Prostate gland (tissue), 2 donors: ENCODE measurements around the gene NOS1AP. TPM values are rescaled to one million over a fixed set of nuclear protein-coding genes. Genes with fewer than 3 reads are reported as not detected.

Experiments used
- DNase-seq: peaks from one replicate; pipeline ENCODE4 v3.0.0-alpha.2; 2019; ENCODE audit warnings: low spot score
- H3K27ac ChIP-seq, 2 donors: fragments of 200-600 bp; sonication (generic); 2 replicates each; pipeline ENCODE4 v1.5.1; 2017 to 2019
- H3K27me3 ChIP-seq: fragments of 200-600 bp; sonication (generic); replicated peaks from 2 replicates; pipeline ENCODE4 v1.5.1; 2019; ENCODE audit not compliant: insufficient read depth
- H3K36me3 ChIP-seq, 2 donors: fragments of 200-600 bp; sonication (generic); 1 replicate in 1 of 2; 2 replicates in 1 of 2; pipeline versions ENCODE4 v1.5.1 to v1.8.1; 2017 to 2019
- H3K4me1 ChIP-seq: fragments of 200-600 bp; sonication (generic); replicated peaks from 2 replicates; pipeline ENCODE4 v1.5.1; 2019
- H3K4me3 ChIP-seq, 2 donors: fragments of 200-600 bp; sonication (generic); 2 replicates each; pipeline ENCODE4 v1.5.1; 2017 to 2019
- H3K9me3 ChIP-seq: fragments of 200-600 bp; sonication (generic); 2 replicates; pipeline ENCODE4 v1.5.1; 2017
- CTCF ChIP-seq, 4 experiments: fragments of 200-600 bp in 2 of 4; fragments of 450-650 bp in 2 of 4; sonication (generic) in 2 of 4; IDR thresholded peaks; 1 replicate in 3 of 4; 2 replicates in 1 of 4; pipeline ENCODE4 v1.5.1; 2016 to 2019; ENCODE audit warnings: antibody characterized with exemption in 4 of 4, mild to moderate bottlenecking in 2 of 4, moderate library complexity in 2 of 4
- POLR2A ChIP-seq: fragments of 450-650 bp; IDR thresholded peaks from one replicate; pipeline ENCODE4 v1.6.1; 2016; ENCODE audit warnings: antibody characterized with exemption, mild to moderate bottlenecking
- POLR2AphosphoS5 ChIP-seq: sonication (generic); formaldehyde crosslinking; IDR thresholded peaks from one replicate; pipeline ENCODE4 v1.6.1; 2017; ENCODE audit warnings: antibody characterized with exemption
- WGBS: methylation state at CpG from one replicate; pipeline ENCODE4 v1.1.5; 2018; 5-methylcytosine and 5-hydroxymethylcytosine counted together
- intact Hi-C: fragments of 100-400 bp; cut with DNase I; formaldehyde crosslinking; loops from one replicate; pipeline ENCODE4 v1.14.2; 2022
- total RNA-seq, 2 donors: library from RNA; depleted of rRNA; stranded (reverse); fragments of >200 nt; gene quantifications; one replicate each; pipeline ENCODE4 v1.1.0, GENCODE V29; 2016

The NOS1AP gene
- total RNA-seq, 2 donors from 2014 or later: 9.9 to 11.0 TPM

- no peak for DNase-seq
- no peaks in the 10 kb centered on the region for H3K36me3 ChIP-seq
- WGBS: 90% methylated on average over 3 of the region's 3 CpGs
- no peaks in the 10 kb centered on the region for H3K27me3 ChIP-seq
- no peak for TF ChIP-seq CTCF (IDR thresholded peaks at IDR 0.05)
- no peak for TF ChIP-seq POLR2AphosphoS5
- TF ChIP-seq POLR2A: no peak
- no peaks in the 10 kb centered on the region for H3K9me3 ChIP-seq
- intact Hi-C loops: no loop called here
- no peaks in the 10 kb centered on the region for H3K4me1 ChIP-seq
- no peak overlapping the region for H3K4me3 ChIP-seq
- H3K27ac ChIP-seq: no peak overlapping the region
These were observed 38.7 kb upstream of the NOS1AP start for GRCh38 chr1:162030759-162031280.

GRCh38 chr1:162033428-162033827 is 36.1 kb upstream of the NOS1AP start:
- TF ChIP-seq POLR2A: no peak
- no peak for TF ChIP-seq CTCF (IDR thresholded peaks at IDR 0.05)
- TF ChIP-seq POLR2AphosphoS5: no peak
- Histone ChIP-seq H3K4me3 (no peak overlapping the region), H3K27ac (no peak overlapping the region), H3K36me3 (no peaks in the 10 kb centered on the region), H3K9me3 (no peaks in the 10 kb centered on the region), H3K27me3 (no peaks in the 10 kb centered on the region), H3K4me1 (no peaks in the 10 kb centered on the region)
- 69% methylated on average over 6 of the region's 6 CpGs for WGBS
- no peak for DNase-seq
- intact Hi-C loops: no loop called here

- H3K9me3 ChIP-seq: no peaks in the 10 kb centered on the region
- H3K4me1 ChIP-seq: no peaks in the 10 kb centered on the region
- 15% methylated on average over 2 of the region's 2 CpGs for WGBS
- TF ChIP-seq POLR2AphosphoS5: no peak
- no peak for TF ChIP-seq CTCF (IDR thresholded peaks at IDR 0.05)
- TF ChIP-seq POLR2A: no peak
- H3K27me3 ChIP-seq: no peaks in the 10 kb centered on the region
- no peaks in the 10 kb centered on the region for H3K36me3 ChIP-seq
- no peak overlapping the region for H3K4me3 ChIP-seq
- H3K27ac ChIP-seq: no peak overlapping the region
- intact Hi-C loops: loop anchor here (5.0 kb wide), 1 partner anchor 168 kb away; no protein-coding TSS in a partner anchor
- DNase-seq: no peak
These were observed 34.2 kb upstream of the NOS1AP start for GRCh38 chr1:162035241-162035640.

DNA sequence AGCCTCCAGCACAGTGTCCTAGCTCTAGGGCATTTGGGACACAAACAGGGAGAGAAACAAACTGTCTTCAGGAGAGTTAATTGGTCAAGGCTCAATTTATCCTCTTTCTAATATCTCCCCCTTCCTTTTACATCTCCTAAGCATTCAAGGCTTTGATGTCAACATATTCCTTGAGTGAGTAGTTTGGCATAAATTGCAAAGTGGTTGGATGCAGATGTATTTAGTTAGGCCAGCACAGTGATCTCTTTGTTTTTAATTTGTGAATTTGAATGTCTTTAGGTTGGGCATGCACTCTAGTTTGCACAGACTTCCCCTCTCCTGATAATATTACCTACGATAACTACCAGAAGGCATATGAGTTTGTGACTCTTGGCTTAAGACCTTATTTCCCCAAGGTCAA is 33.3 kb upstream of the NOS1AP start:
- no peak for TF ChIP-seq POLR2AphosphoS5
- TF ChIP-seq POLR2A: no peak
- TF ChIP-seq CTCF (IDR thresholded peaks at IDR 0.05): no peak
- Histone ChIP-seq H3K9me3 (no peaks in the 10 kb centered on the region), H3K4me1 (no peaks in the 10 kb centered on the region), H3K27ac (no peak overlapping the region), H3K4me3 (no peak overlapping the region), H3K27me3 (no peaks in the 10 kb centered on the region), H3K36me3 (no peaks in the 10 kb centered on the region)
- intact Hi-C loops: loop anchor here (2.0 to 5.0 kb wide), 2 partner anchors 169 to 243 kb away; no protein-coding TSS in a partner anchor
- no peak for DNase-seq
- WGBS: 100% methylated on average over 1 of the region's 1 CpG

GRCh38 chr1:162038624-162039023 is 30.9 kb upstream of the NOS1AP start:
- no peaks in the 10 kb centered on the region for H3K27me3 ChIP-seq
- H3K4me1 ChIP-seq: no peaks in the 10 kb centered on the region
- no peak for DNase-seq
- H3K4me3 ChIP-seq: no peak overlapping the region
- no peaks in the 10 kb centered on the region for H3K9me3 ChIP-seq
- TF ChIP-seq POLR2AphosphoS5 (no peak), POLR2A (no peak), CTCF (IDR thresholded peaks at IDR 0.05) (no peak)
- H3K36me3 ChIP-seq: no peaks in the 10 kb centered on the region
- H3K27ac ChIP-seq: no peak overlapping the region
- whole genome bisulfite sequencing: 94% methylated on average over 1 of the region's 1 CpG
- intact Hi-C loops: loop anchor here (5.0 kb wide), 1 partner anchor 171 kb away; no protein-coding TSS in a partner anchor
